Measurements from ENCODE around the gene MRPL37.

DNA sequence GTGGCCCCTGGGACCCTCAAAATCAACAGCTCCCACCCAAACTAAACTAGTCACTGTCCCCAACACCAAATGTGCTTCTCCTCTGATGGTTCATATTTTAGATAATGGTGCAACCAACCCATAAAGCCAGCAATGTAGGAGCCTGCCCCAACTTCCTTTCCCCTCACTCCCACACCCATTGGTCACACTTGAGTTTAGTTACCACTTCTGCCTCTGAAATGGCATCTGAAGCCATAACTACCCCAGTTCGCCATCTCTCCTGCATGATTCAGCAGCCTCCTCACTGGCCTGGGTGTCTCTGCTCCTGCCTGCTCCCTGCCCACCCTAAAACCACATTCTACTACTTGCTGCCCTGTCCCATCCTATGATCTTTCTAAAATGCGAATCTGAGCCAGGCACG lies 43.8 kb upstream of the MRPL37 start:
- TF ChIP-seq, protein P1, sequence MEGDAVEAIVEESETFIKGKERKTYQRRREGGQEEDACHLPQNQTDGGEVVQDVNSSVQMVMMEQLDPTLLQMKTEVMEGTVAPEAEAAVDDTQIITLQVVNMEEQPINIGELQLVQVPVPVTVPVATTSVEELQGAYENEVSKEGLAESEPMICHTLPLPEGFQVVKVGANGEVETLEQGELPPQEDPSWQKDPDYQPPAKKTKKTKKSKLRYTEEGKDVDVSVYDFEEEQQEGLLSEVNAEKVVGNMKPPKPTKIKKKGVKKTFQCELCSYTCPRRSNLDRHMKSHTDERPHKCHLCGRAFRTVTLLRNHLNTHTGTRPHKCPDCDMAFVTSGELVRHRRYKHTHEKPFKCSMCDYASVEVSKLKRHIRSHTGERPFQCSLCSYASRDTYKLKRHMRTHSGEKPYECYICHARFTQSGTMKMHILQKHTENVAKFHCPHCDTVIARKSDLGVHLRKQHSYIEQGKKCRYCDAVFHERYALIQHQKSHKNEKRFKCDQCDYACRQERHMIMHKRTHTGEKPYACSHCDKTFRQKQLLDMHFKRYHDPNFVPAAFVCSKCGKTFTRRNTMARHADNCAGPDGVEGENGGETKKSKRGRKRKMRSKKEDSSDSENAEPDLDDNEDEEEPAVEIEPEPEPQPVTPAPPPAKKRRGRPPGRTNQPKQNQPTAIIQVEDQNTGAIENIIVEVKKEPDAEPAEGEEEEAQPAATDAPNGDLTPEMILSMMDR (IDR thresholded peaks at IDR 0.05) = no peak
- TF ChIP-seq ZFX (IDR thresholded peaks at IDR 0.05; ENCODE audit: borderline replicate concordance) = no peak

Measured in 22Rv1 (cell line).